Endothelial cell of umbilical vein (primary cell): Measurements from ENCODE around the gene COLGALT1. TPM values are rescaled to one million over a fixed set of nuclear protein-coding genes. Genes with fewer than 3 reads are reported as not detected.

Experiments used
- BruUV-seq: library from RNA; stranded (reverse); fragments of 400-500 nt; replicated peaks from 2 replicates; lab custom pipeline; 2021; lab: Mats Ljungman, UMichigan
- CTCF ChIA-PET: fragments of 300-600, 350-600 bp; sonication (Branson Sonifier 250); formaldehyde crosslinking; loops from one replicate; lab custom pipeline; 2021; ENCODE audit warnings: antibody characterized with exemption, inconsistent platforms; lab: Charles Lee
- POLR2A ChIA-PET: fragments of 300-600, 350-600 bp; sonication (Branson Sonifier 250); formaldehyde crosslinking; loops from one replicate; lab custom pipeline; 2021; ENCODE audit warnings: antibody characterized with exemption, inconsistent platforms; lab: Charles Lee
- DNase-seq: peaks from one replicate; pipeline ENCODE4 v3.0.0-alpha.2; 2011; ENCODE audit warnings: low read depth, low spot score
- FAIRE-seq: peaks from 2 replicates; lab custom pipeline; 2011; peaks lifted over from hg19 to GRCh38; lab: Jason Lieb, UNC
- H2AFZ ChIP-seq: 2 replicates; pipeline ENCODE4 v1.6.0; 2012; ENCODE audit warnings: low read depth, low read length, control low read depth, inconsistent platforms
- H3K27ac ChIP-seq: 2 replicates; pipeline ENCODE4 v1.5.1; 2011; ENCODE audit warnings: low read depth, mild to moderate bottlenecking, control low read depth, low read length, moderate library complexity; ENCODE audit not compliant: insufficient read depth
- H3K27me3 ChIP-seq, 2 experiments: 2 replicates each; pipeline versions ENCODE4 v1.6.0 to v1.6.1; 2011; ENCODE audit warnings: low read length in 2 of 2, mixed read lengths in 1 of 2; ENCODE audit not compliant: control insufficient read depth in 2 of 2, insufficient read depth in 2 of 2
- H3K36me3 ChIP-seq, 2 experiments: 2 replicates in 1 of 2; 3 replicates in 1 of 2; pipeline ENCODE4 v1.5.1; 2011; ENCODE audit warnings: low read length in 2 of 2, mild to moderate bottlenecking in 1 of 2, moderate library complexity in 1 of 2; ENCODE audit not compliant: control insufficient read depth in 2 of 2, insufficient read depth in 2 of 2; ENCODE audit errors: extremely low read depth in 1 of 2
- H3K4me1 ChIP-seq: 3 replicates; pipeline ENCODE4 v1.5.1; 2011; ENCODE audit warnings: mild to moderate bottlenecking, low read length; ENCODE audit not compliant: control insufficient read depth, insufficient read depth; ENCODE audit errors: extremely low read depth
- H3K4me2 ChIP-seq: 2 replicates; pipeline ENCODE4 v1.6.1; 2011; ENCODE audit warnings: low read length, control low read depth, mixed read lengths; ENCODE audit not compliant: insufficient read depth
- H3K4me3 ChIP-seq, 3 experiments: fragments of 200-600 bp in 1 of 3; sonication (generic), shearing (Covaris generic) in 1 of 3; replicated peaks in 1 of 3; 2 replicates each; pipeline ENCODE4 v1.5.1; 2011 to 2016; ENCODE audit warnings: control low read depth in 3 of 3, low read length in 3 of 3, mild to moderate bottlenecking in 2 of 3, inconsistent platforms in 1 of 3, low read depth in 1 of 3, moderate library complexity in 1 of 3; ENCODE audit not compliant: insufficient read depth in 1 of 3
- H3K79me2 ChIP-seq: 2 replicates; pipeline ENCODE4 v1.6.0; 2012; ENCODE audit warnings: low read length, inconsistent platforms; ENCODE audit not compliant: control insufficient read depth, insufficient read depth
- H3K9ac ChIP-seq: replicated peaks from 2 replicates; pipeline ENCODE3; 2011; ENCODE audit warnings: low read length, control low read depth; ENCODE audit not compliant: insufficient read depth; ENCODE audit errors: extremely low read depth
- H3K9me1 ChIP-seq: replicated peaks from 3 replicates; pipeline ENCODE4 v1.6.0; 2011; ENCODE audit warnings: mild to moderate bottlenecking, low read length; ENCODE audit not compliant: control insufficient read depth, insufficient read depth; ENCODE audit errors: extremely low read depth
- H3K9me3 ChIP-seq: replicated peaks from 2 replicates; pipeline ENCODE4 v1.5.1; 2012; ENCODE audit warnings: low read length, inconsistent platforms; ENCODE audit not compliant: control insufficient read depth, insufficient read depth
- H4K20me1 ChIP-seq: replicated peaks from 2 replicates; pipeline ENCODE3; 2011; ENCODE audit warnings: mild to moderate bottlenecking, low read length; ENCODE audit not compliant: control insufficient read depth, insufficient read depth; ENCODE audit errors: extremely low read depth
- CTCF ChIP-seq, 2 donors: IDR thresholded peaks; 1 replicate in 1 of 2; 2 replicates in 1 of 2; pipeline ENCODE4 v1.5.1; 2011; ENCODE audit warnings: low read length in 2 of 2, mild to moderate bottlenecking in 2 of 2, moderate library complexity in 2 of 2, control low read depth in 1 of 2, inconsistent platforms in 1 of 2, low read depth in 1 of 2; ENCODE audit not compliant: insufficient read depth in 1 of 2; ENCODE audit errors: extremely low read depth in 1 of 2
- FOS ChIP-seq: IDR thresholded peaks from 2 replicates; pipeline ENCODE4 v1.6.1; 2011; ENCODE audit warnings: mild to moderate bottlenecking, low read length, moderate library complexity, borderline replicate concordance; ENCODE audit not compliant: insufficient read depth
- GATA2 ChIP-seq: IDR thresholded peaks from 2 replicates; pipeline ENCODE4 v1.7.0; 2011; ENCODE audit warnings: low read depth, mild to moderate bottlenecking, moderate library complexity, mixed read lengths, low read length; ENCODE audit not compliant: insufficient read length, insufficient read depth
- MAX ChIP-seq: IDR thresholded peaks from 2 replicates; pipeline ENCODE4 v1.6.1; 2011; ENCODE audit not compliant: insufficient read depth, insufficient read length
- MYC ChIP-seq: IDR thresholded peaks from one replicate; pipeline ENCODE4 v1.6.1; 2011; ENCODE audit warnings: mild to moderate bottlenecking, low read depth, low read length
- POLR2A ChIP-seq: IDR thresholded peaks from 2 replicates; pipeline ENCODE4 v1.6.1; 2012; ENCODE audit warnings: low read depth, mild to moderate bottlenecking, control low read depth, low read length
- dilution Hi-C: fragments of 300-500 bp; cut with MboI; formaldehyde crosslinking; loops from one replicate; pipeline ENCODE4 v1.15.0; 2019; ENCODE audit warnings: low sequenced_read_pairs; ENCODE audit not compliant: extremely low pct_ligation_motif_present
- intact Hi-C: fragments of 100-400 bp; cut with micrococcal nuclease; formaldehyde crosslinking; loops from one replicate; pipeline ENCODE4 v1.10.0; 2022
- polyA plus RNA-seq, 4 experiments: library from polyadenylated mRNA; depleted of rRNA in 3 of 4; stranded (reverse) in 3 of 4; unstranded in 1 of 4; fragments of >200 nt; gene quantifications; 2 replicates each; pipeline versions ENCODE4 v1.2.1 to v1.2.3, GENCODE V29; 2011 to 2012; ENCODE audit warnings: missing spikeins in 1 of 4
- total RNA-seq: library from RNA; stranded (reverse); gene quantifications from 2 replicates; pipeline ENCODE4 v1.2.3, GENCODE V29; 2021

The COLGALT1 gene
- total and polyA plus RNA-seq, 2 donors (not counting 3 experiments of a cell fraction or from before 2014, with no cell fraction given), result 263 to 355 TPM

- intact Hi-C loops, result no loop called here
- Histone ChIP-seq H3K9me1 (no peaks in the 10 kb centered on the region), H3K4me1 (peaks cover 8% of the 10 kb centered on the region), H3K27me3 (peaks cover 0 to 2% of the 10 kb centered on the region in 2 experiments), H3K9me3 (no peaks in the 10 kb centered on the region), H4K20me1 (no peaks in the 10 kb centered on the region), H2AFZ (no peak overlapping the region), H3K27ac (no peak overlapping the region), H3K9ac (no peak overlapping the region), H3K4me3 (no peak overlapping the region), H3K36me3 (no peaks in the 10 kb centered on the region), H3K79me2 (no peaks in the 10 kb centered on the region), H3K4me2 (no peak overlapping the region)
- ChIA-PET CTCF (interaction anchor here (1.6 kb wide), 1 partner anchor 29 kb away, joined by 5 read pairs; no protein-coding TSS in a partner anchor), POLR2A (no interaction called here)
- BruUV-seq, result no TSS peak
- no peak for TF ChIP-seq MAX
- TF ChIP-seq GATA2, result no peak
- no peak for TF ChIP-seq POLR2A
- TF ChIP-seq CTCF (IDR thresholded peaks at IDR 0.05; ENCODE audit: extremely low read depth in 1 of 2, insufficient read depth in 1 of 2, low read depth in 1 of 2, low read length in 2 of 2), result no peak
- no peak for TF ChIP-seq MYC
- TF ChIP-seq FOS, result no peak
- dilution Hi-C loops, result no loop called here
- FAIRE-seq (no peak), DNase-seq (no peak)
Measured at GRCh38 chr19:17525141-17525540, 30.3 kb upstream of the COLGALT1 start.
